GM21381 (cell line): Measurements from ENCODE around the gene TWNK.
"Not testable (repeated sequence)": the region's sequence is repeated elsewhere in the genome, so short reads cannot be mapped to it uniquely, and the experiment has no call there.

Experiments used
- ATAC-seq: cut with Tn5 transposase; IDR thresholded peaks from one replicate; pipeline ENCODE4 v1.9.1; 2021; ENCODE audit warnings: mild to moderate bottlenecking, moderate library complexity; ENCODE audit not compliant: unreplicated experiment

The TWNK gene

DNA sequence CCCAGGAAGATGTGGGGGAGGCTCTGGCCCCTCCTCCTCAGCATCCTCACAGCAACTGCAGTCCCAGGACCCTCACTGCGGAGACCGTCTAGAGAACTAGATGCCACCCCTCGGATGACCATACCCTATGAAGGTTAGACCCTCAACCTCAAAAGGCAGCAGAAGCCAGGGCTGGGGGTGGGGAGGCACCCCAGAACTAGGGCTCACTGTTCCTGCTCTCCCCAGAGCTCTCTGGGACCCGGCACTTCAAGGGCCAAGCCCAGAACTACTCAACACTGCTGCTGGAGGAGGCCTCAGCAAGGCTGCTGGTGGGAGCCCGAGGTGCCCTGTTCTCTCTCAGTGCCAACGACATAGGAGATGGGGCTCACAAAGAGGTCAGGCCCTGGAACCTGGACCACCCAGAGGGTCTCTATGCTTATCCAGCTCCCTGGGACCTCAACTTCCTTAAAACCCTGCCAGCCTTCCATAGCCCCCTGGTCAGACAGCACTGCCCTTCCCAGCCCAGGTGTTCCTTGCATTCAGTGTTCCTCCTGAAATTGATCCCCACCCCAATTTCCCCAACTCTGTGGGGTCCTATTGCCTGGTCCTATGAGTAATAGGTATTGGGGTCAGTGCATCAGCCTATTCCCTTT lies 14.3 kb upstream of the TWNK start:
- no peak for ATAC-seq

DNA sequence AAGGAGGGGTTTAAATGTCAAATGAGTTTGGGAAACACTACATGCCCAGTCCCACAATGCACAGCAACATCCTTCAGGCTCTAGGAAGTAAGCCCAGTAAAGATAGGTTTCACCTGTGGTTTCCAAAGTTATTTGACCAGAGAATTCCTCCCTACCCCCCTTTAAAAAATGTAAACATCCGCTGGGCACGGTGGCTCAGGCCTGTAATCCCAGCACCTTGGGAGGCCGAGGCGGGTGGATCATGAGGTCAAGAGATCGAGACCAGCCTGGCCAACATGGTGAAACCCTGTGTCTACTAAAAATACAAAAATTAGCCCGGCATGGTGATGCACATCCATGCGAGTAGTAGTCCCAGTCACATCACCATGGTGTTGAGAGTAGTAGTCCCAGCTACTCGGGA lies 11.9 kb upstream of the TWNK start:
- ATAC-seq: not testable (repeated sequence)

DNA sequence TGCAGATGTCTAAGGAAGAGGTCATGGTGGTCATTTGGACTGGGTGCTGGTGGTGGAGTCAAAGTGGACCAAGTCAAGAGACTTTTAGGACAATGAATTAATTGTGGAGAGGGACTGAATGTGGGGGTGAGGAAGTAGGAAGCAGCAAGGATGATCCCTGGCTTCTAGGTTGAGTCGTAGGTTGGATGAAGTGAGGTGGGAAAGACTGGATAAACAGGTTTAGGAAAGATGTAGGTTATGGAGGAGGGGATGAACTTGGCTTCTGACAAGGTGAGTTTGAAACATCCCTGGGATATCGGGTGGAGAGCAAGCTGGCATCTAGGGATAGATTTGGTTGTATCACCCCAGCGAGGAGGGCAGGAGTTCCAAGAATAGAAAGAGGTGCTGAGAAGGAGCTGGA lies 10.4 kb upstream of the TWNK start:
- ATAC-seq: no peak

DNA sequence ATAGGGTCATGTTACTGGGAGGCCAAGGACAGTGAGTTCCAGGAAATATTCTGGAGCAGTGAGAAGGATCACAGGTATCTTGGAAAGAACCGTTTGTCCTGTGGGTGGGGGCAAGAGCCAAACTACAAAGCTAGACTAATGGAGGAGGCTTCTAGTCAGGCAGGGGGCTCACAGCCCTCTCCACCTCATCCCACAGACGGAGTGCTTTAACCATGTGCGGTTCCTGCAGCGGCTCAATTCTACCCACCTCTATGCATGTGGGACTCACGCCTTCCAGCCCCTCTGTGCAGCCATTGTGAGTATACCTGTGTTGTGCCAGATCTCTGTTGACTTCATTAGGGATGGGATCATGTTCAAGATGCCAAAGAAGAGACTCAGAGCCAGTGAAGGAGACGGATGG lies 9.9 kb upstream of the TWNK start:
- ATAC-seq: no peak

DNA sequence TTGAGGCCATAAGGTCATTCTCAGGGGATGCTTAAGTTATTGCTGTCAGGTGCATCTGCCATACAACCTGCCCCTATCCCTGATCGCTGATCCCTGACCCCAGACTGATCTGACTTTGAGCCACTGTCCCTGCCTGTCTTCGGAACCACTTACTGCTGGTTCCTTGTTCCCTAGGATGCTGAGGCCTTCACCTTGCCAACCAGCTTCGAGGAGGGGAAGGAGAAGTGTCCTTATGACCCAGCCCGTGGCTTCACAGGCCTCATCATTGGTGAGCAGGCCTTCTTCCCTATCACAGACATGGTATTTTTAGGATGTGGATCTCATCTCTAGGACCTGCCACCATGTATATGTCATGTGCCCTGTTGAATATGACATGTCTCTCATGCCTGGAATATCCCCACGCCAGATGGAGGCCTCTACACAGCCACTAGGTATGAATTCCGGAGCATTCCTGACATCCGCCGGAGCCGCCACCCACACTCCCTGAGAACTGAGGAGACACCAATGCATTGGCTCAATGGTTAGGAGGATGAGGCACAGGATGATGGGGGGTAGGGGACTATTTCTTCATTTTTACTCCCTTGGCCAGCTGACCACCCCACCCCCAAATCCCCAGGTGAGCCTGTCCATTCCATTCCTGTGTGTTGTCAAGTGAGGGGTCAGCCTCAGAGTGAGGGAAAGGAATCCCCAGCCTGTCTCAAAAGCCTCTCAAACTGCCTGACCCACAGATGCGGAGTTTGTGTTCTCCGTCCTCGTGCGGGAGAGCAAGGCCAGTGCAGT lies 9.0 kb upstream of the TWNK start:
- ATAC-seq: no peak

DNA sequence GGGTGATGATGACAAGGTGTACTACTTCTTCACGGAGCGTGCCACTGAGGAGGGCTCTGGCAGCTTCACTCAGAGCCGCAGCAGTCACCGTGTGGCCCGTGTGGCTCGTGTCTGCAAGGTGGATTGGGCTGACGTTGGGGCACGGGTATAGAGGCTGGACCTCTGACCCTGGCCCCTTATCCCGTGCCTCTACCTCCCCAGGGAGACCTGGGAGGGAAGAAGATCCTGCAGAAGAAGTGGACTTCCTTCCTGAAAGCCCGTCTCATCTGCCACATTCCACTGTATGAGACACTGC lies 8.5 kb upstream of the TWNK start:
- ATAC-seq: no peak

DNA sequence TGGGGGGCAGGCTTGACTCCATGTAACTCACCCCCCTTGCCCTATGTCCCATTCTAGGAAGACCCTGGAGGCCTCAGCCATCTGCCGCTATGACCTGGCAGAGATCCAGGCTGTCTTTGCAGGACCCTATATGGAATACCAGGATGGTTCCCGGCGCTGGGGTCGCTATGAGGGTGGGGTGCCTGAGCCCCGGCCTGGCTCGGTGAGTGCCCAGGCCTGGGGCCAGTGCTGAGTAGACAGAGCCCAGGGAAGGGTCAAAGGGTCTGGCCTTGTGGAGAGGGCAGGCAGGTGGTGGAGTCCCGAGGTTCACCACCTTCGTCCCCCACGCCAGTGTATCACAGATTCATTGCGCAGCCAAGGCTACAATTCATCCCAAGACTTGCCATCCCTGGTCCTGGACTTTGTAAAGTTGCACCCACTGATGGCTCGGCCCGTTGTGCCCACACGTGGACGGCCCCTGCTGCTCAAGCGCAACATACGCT lies 7.5 kb upstream of the TWNK start:
- ATAC-seq: no peak

DNA sequence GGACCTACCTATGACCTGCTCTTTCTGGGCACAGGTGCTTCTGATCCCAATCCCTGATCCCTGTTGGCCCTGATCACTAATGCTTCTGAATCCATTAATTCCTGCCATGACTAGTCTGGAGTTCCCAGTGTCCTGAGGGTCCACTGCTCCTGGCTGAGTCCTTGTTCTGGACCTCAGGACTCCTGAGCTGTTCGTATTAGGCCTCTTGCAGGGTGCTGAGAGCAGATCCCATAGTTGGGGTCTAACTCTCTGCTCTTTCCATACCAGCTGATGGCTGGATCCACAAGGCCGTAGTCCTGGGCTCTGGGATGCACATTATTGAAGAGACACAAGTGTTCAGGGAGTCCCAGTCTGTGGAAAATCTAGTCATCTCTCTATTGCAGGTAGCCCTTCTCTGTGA lies 7.0 kb upstream of the TWNK start:
- no peak for ATAC-seq

DNA sequence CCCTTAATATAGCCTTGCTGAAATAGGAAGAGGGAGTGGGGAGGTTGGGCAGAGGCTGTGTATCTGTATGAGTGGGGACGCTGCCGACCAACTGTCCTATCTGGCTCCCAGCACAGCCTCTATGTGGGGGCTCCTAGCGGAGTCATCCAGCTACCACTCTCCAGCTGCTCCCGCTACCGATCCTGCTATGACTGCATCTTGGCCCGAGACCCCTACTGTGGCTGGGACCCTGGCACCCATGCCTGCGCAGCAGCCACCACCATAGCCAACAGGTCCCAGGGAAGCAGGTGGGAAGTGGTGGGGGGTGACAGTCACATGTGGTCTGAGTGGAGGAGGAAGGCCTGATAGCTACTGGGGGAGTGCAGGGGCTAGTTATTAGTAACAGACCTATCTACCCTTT lies 6.6 kb upstream of the TWNK start:
- no peak for ATAC-seq

DNA sequence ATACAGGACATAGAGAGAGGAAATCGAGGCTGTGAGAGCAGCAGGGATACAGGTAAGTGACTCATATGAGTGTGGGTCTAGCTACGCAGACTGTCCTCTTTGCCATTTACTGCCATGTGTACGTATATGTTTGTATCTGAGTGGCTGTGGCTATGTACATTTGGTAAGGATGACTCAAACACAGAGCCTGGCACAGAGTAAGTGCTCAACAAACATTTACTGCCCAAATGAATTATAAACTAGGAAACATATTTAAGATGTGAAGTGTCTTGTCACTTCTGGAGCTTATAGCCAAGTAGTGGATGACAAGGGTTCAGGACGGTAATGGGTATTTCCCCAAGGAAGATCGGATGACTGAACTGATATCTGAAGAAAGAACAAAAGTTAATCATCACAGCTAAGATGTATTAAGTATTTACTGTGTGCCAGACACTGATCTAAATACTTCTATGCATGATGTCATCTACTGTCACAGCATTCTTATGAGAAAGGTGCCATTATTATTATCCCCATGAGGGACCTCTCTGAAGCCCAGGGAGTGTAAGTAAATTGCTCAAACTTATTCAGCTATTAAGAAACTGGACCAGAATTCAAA lies 6.1 kb upstream of the TWNK start:
- no peak for ATAC-seq

DNA sequence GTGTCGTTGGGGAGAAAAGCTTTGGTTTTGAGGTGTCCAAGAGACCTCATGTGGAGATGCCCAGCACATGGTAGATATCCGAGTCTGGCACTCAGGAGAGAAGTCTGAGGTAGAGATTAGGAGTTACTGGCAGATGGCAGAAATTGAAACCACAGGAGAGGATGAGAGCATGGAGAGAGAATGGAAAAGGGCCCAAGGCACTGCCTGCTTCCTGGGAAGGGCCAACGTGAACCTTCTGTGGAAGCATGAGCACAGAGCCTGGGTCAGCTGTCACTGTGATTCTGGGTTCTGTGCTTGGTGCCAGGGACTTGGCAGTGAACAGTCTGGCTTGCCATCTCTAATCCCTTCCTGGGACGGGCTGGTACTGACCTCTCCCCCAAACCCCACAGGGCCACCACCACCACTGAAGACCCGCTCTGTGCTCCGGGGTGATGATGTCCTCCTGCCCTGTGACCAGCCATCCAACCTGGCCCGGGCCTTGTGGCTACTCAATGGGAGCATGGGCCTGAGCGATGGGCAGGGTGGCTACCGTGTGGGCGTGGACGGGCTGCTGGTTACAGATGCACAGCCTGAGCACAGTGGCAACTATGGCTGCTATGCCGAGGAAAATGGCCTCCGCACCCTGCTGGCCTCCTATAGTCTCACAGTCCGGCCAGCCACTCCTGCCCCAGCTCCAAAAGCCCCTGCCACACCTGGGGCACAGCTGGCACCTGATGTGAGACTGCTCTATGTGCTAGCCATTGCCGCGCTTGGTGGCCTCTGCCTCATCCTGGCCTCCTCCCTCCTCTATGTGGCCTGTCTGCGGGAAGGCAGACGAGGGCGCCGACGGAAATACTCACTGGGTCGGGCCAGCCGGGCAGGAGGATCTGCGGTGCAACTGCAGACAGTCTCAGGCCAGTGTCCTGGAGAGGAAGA lies 4.2 kb upstream of the TWNK start:
- no peak for ATAC-seq

DNA sequence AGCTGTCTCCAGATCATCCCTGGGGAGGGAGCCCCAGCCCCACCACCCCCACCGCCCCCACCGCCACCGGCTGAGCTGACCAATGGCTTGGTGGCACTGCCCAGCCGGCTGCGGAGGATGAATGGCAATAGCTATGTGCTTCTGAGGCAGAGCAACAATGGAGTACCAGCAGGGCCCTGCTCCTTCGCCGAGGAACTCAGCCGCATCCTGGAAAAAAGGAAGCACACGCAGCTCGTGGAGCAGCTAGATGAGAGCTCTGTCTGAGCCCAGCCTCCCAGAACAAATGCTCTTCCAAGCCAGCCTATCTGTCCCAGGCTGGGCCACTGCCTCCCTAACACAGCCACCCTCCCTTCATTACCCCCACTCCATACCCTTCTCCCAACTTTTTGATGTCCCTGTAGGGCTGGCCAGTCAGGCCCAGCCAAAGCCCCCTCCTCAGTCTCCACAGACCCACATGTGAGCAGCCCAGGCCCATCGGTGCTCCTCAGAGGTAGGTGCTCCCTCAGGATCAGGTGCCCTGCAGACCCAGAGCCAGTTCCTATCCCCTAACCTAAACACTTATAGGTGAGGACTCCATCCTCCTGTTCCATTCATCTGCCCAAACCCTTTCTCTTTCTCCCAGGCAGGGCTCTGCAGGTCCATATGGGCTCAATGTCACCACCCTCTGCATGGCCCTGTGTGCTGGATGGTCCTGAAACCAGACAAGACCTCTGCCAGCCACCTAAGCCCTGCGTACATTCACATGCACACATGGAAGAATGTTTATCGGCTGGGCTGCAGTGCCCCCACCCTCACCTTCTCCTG lies 3.3 kb upstream of the TWNK start:
- no peak for ATAC-seq

DNA sequence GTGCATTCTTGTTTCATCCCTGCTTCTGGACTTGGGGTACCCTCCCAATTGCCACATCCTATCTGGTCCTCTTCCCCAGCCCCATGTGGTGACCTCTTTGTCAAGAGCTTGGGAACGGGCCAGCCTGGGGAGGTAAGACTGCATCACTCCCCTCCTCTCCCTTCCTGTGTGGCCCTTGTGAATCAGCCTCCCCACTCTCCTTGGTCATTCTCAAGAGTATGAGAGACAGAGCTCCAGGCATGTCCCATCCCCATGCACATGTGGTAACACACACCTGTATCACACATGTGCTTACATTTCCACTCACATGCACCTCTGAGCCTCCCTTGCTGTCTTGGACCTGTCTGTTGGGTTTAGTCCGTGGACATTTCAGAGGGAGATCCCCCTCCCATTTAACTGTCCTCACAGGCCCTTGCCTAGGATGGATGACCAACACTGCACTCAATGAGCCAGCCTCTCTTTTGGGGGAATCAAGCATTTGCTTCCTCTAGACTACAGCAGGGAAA lies 2.6 kb upstream of the TWNK start:
- ATAC-seq: no peak

DNA sequence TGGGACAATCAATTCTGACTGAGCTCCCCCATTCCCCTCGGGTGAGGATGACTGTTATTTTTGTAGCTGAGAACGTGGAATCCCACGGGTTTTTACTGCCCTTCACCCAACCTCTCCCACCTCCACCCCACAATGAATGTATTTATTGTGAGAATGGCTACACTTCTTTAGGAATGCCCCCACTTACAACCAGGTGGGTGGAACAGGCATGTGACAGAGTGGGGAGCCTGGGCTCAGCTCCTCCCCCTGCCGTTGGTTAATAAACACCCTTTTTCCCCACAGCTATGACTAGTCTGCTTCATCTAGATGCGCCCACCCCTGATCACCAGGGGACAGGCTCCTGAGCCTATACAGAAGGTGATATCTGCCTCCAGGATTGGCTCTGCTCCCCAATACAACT lies 2.0 kb upstream of the TWNK start:
- ATAC-seq: no peak

DNA sequence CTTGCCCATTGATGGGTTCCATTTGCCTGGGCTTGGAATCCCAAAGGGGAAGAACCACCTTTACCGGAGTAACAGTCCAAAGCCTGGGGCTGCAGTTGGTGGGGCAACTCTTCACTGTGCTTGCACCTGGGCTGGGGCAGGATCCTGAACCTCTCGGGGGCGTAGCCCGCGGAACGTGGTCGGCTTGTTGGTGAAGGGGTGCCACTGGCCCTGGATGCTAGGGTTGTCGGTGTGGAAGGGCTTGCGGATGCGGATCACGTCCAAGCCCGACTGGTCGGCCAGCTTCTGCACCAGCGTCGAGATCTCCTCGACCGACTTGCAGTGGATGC lies 756 bp upstream of the TWNK start:
- ATAC-seq: no peak

DNA sequence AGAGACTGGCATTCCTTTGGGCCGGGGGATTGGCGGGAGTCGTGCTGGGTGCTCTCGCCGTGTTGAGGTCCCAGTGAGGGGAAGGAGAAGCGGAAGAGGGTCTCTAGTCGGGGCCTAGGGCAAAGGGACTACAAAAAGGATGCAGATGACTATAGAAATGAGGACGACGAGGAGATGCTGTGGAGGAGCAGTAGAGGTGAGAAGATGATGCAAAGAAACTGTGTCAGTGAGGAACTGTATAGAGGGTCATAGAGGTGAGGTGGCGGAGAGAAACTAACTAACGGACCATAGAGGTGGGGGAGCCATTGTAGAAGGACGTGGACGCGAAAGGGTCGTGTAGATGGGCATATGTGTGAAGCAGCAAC lies 324 bp downstream of the TWNK start:
- ATAC-seq: peak; percentile 6

DNA sequence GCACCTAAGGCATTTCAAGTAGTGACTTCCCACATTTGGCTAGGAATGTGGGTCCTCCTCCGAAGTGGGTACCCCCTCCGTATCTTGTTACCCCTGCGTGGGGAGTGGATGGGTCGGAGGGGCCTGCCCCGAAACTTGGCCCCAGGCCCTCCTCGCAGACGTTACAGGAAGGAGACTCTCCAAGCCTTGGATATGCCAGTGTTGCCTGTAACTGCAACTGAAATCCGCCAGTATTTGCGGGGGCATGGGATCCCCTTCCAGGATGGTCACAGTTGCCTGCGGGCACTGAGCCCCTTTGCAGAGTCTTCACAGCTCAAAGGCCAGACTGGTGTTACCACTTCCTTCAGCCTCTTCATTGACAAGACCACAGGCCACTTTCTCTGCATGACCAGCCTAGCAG lies 823 bp downstream of the TWNK start:
- ATAC-seq: no peak

DNA sequence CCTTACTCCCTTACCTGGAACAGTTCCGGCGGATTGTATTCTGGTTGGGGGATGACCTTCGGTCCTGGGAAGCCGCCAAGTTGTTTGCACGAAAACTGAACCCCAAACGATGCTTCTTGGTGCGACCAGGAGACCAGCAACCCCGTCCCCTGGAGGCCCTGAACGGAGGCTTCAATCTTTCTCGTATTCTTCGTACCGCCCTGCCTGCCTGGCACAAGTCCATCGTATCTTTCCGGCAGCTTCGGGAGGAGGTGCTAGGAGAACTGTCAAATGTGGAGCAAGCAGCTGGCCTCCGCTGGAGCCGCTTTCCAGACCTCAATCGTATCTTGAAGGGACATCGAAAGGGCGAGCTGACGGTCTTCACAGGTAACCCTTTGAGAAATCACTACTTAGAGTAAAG lies 1.7 kb downstream of the TWNK start:
- ATAC-seq: no peak

DNA sequence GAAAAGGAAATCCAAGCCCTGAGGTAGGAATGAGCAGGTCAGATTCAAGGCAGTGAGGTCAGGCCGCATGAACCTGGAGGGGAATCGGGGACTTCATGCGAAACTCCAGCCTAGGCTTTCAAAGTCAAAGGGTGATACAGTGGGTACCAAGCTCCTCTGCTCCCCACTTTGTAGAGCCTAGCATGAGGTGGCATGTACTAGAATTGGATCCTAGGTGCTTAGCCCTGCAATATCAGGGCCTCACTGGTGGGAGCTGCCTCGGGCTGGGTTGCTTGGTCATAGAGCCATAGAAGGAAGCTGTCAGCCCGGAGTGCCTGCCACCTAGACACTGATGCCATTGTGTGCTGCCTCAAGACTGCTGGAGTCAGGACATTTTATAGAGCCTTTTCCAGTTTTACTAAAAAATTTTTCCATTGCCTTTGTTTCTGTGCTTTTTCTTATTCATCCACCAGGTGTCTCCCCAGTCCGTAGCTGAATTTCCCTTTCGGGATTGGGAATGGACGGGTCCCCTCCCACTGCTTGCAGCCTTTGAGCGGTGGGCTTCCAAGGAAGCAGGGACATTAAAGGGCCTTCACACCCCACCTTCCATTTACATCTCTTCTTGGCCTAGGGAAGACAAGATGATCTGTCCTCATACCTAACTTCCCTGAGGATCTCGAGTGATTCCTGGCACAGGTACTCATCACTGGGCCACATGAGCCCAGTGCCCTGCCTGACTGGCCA lies 6.8 kb downstream of the TWNK start:
- ATAC-seq: no peak

DNA sequence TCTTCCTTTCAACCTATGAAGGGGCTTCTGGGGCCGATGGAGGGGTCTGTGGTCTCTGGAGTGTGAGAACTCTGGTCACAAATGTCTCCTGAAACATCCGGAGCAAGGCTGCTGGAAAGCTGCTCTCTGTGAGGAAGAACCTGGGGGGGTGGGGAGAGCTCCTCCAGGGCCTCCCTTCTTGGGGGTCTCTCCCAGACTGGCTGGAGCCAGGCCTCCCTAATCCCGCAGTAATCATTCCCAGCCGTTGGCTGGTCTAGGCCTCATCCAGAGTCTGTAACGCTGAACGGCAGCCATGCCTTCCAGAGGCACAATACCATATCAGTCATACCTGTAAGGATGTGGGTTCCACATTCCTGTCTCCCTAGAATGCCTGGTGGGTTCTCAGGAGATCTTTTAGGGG lies 7.8 kb downstream of the TWNK start:
- ATAC-seq: no peak
